Astrocyte (in vitro differentiated cells and primary cell): ENCODE data around the gene PHKA2. TPM values are rescaled to one million over a fixed set of nuclear protein-coding genes. Genes with fewer than 3 reads are reported as not detected.

ENCODE experiments used
- DNase-seq: peaks from one replicate; pipeline ENCODE4 v3.0.0-alpha.2; 2010; ENCODE audit warnings: low read depth
- FAIRE-seq: peaks from 2 replicates; lab custom pipeline; 2011; peaks lifted over from hg19 to GRCh38; lab: Jason Lieb, UNC
- H2AFZ ChIP-seq: 2 replicates; pipeline ENCODE4 v1.6.0; 2012; ENCODE audit warnings: low read depth, low read length, inconsistent platforms
- H3K27ac ChIP-seq: 2 replicates; pipeline ENCODE4 v1.5.1; 2011; ENCODE audit warnings: low read depth, low read length, inconsistent platforms
- H3K27me3 ChIP-seq: 2 replicates; pipeline ENCODE4 v1.6.0; 2011; ENCODE audit warnings: low read length, inconsistent platforms; ENCODE audit not compliant: insufficient read depth
- H3K36me3 ChIP-seq: 2 replicates; pipeline ENCODE4 v1.5.1; 2011; ENCODE audit warnings: low read length, inconsistent platforms; ENCODE audit not compliant: insufficient read depth
- H3K4me1 ChIP-seq: 2 replicates; pipeline ENCODE4 v1.5.1; 2011; ENCODE audit warnings: low read length, inconsistent platforms; ENCODE audit not compliant: insufficient read depth
- H3K4me2 ChIP-seq: 2 replicates; pipeline ENCODE4 v1.6.0; 2012; ENCODE audit warnings: low read length, inconsistent platforms
- H3K4me3 ChIP-seq: 2 replicates; pipeline ENCODE4 v1.5.1; 2011; ENCODE audit warnings: low read depth, mild to moderate bottlenecking, low read length, inconsistent platforms; ENCODE audit not compliant: insufficient read depth
- H3K79me2 ChIP-seq: 2 replicates; pipeline ENCODE4 v1.6.0; 2012; ENCODE audit warnings: mild to moderate bottlenecking, low read length, inconsistent platforms; ENCODE audit not compliant: insufficient read depth
- H3K9ac ChIP-seq: 2 replicates; pipeline ENCODE4 v1.6.0; 2012; ENCODE audit warnings: mild to moderate bottlenecking, low read length, inconsistent platforms
- H3K9me3 ChIP-seq: 2 replicates; pipeline ENCODE4 v1.5.1; 2012; ENCODE audit warnings: low read depth, mild to moderate bottlenecking, low read length, inconsistent platforms; ENCODE audit not compliant: insufficient read depth
- H4K20me1 ChIP-seq: 2 replicates; pipeline ENCODE4 v1.6.0; 2012; ENCODE audit warnings: low read length, inconsistent platforms; ENCODE audit not compliant: insufficient read depth
- H3K27ac Mint-ChIP-seq: one replicate; pipeline ENCODE4 v1.8.0; 2021; ENCODE audit warnings: mild to moderate bottlenecking, mixed read lengths; ENCODE audit not compliant: unreplicated experiment
- H3K27me3 Mint-ChIP-seq: one replicate; pipeline ENCODE4 v1.8.0; 2021; ENCODE audit warnings: low read depth, mixed read lengths; ENCODE audit not compliant: unreplicated experiment
- H3K36me3 Mint-ChIP-seq: one replicate; pipeline ENCODE4 v1.8.0; 2021; ENCODE audit warnings: low read depth, mixed read lengths; ENCODE audit not compliant: unreplicated experiment
- H3K4me1 Mint-ChIP-seq: one replicate; pipeline ENCODE4 v1.8.0; 2021; ENCODE audit warnings: low read depth, mixed read lengths; ENCODE audit not compliant: unreplicated experiment
- H3K4me3 Mint-ChIP-seq: one replicate; pipeline ENCODE4 v1.8.0; 2021; ENCODE audit warnings: mild to moderate bottlenecking, moderate library complexity, mixed read lengths; ENCODE audit not compliant: unreplicated experiment
- H3K9me3 Mint-ChIP-seq: one replicate; pipeline ENCODE4 v1.8.0; 2021; ENCODE audit warnings: mild to moderate bottlenecking, mixed read lengths; ENCODE audit not compliant: unreplicated experiment
- CTCF ChIP-seq: IDR thresholded peaks from 2 replicates; pipeline ENCODE4 v1.5.1; 2011; ENCODE audit warnings: low read depth, mild to moderate bottlenecking, inconsistent platforms, low read length, moderate library complexity; ENCODE audit not compliant: insufficient read depth
- EZH2 ChIP-seq: IDR thresholded peaks from 2 replicates; pipeline ENCODE4 v1.6.1; 2012; ENCODE audit warnings: mild to moderate bottlenecking, low read length, inconsistent platforms; ENCODE audit not compliant: insufficient read depth
- total RNA-seq: library from RNA; stranded (reverse); gene quantifications from 2 replicates; pipeline ENCODE4 v1.2.1, GENCODE V29; 2021

PHKA2 gene
- total RNA-seq, 1 donor from 2014 or later, result 12.4 TPM

- no peak overlapping the region for H3K4me2 ChIP-seq
- no peak overlapping the region for H2AFZ ChIP-seq
- H3K4me3 ChIP-seq, result no peak overlapping the region
- Mint-ChIP-seq H3K4me3 (no peak overlapping the region), H3K27me3 (no peaks in the 10 kb centered on the region), H3K9me3 (no peaks in the 10 kb centered on the region), H3K36me3 (no peaks in the 10 kb centered on the region), H3K4me1 (peaks cover 8% of the 10 kb centered on the region), H3K27ac (no peak overlapping the region)
- H3K9me3 ChIP-seq, result no peaks in the 10 kb centered on the region
- TF ChIP-seq EZH2 (no peak), CTCF (no peak)
- FAIRE-seq (peak; percentile 37), DNase-seq (no peak)
- no peaks in the 10 kb centered on the region for H3K36me3 ChIP-seq
- no peaks in the 10 kb centered on the region for H3K27me3 ChIP-seq
- no peaks in the 10 kb centered on the region for H3K79me2 ChIP-seq
- no peak overlapping the region for H3K27ac ChIP-seq
- no peaks in the 10 kb centered on the region for H4K20me1 ChIP-seq
- no peak overlapping the region for H3K9ac ChIP-seq
- H3K4me1 ChIP-seq, result peaks cover 6% of the 10 kb centered on the region
Observed at GRCh38 chrX:18998653-18999052, 14.7 kb upstream of the PHKA2 start.

- FAIRE-seq, result no peak
- Mint-ChIP-seq H3K36me3 (no peaks in the 10 kb centered on the region), H3K4me3 (no peak overlapping the region), H3K27me3 (no peaks in the 10 kb centered on the region), H3K4me1 (peaks cover 8% of the 10 kb centered on the region), H3K9me3 (no peaks in the 10 kb centered on the region), H3K27ac (no peak overlapping the region)
- TF ChIP-seq CTCF (no peak), EZH2 (no peak)
- no peaks in the 10 kb centered on the region for H3K9me3 ChIP-seq
- H3K27me3 ChIP-seq, result no peaks in the 10 kb centered on the region
- no peaks in the 10 kb centered on the region for H4K20me1 ChIP-seq
- no peak overlapping the region for H3K4me3 ChIP-seq
- no peaks in the 10 kb centered on the region for H3K79me2 ChIP-seq
- no peak overlapping the region for H3K27ac ChIP-seq
- no peak for DNase-seq
- H3K36me3 ChIP-seq, result no peaks in the 10 kb centered on the region
- H3K9ac ChIP-seq, result no peak overlapping the region
- H3K4me1 ChIP-seq, result peaks cover 6% of the 10 kb centered on the region
- no peak overlapping the region for H3K4me2 ChIP-seq
- H2AFZ ChIP-seq, result no peak overlapping the region
Observed at GRCh38 chrX:18997916-18998315, 14.0 kb upstream of the PHKA2 start.

- Mint-ChIP-seq H3K36me3 (no peaks in the 10 kb centered on the region), H3K27ac (no peak overlapping the region), H3K9me3 (no peaks in the 10 kb centered on the region), H3K4me1 (peaks cover 8% of the 10 kb centered on the region), H3K27me3 (no peaks in the 10 kb centered on the region), H3K4me3 (no peak overlapping the region)
- DNase-seq (no peak), FAIRE-seq (no peak)
- Histone ChIP-seq H3K9me3 (no peaks in the 10 kb centered on the region), H2AFZ (no peak overlapping the region), H3K4me1 (peaks cover 6% of the 10 kb centered on the region), H4K20me1 (no peaks in the 10 kb centered on the region), H3K4me2 (no peak overlapping the region), H3K36me3 (no peaks in the 10 kb centered on the region), H3K27me3 (no peaks in the 10 kb centered on the region), H3K79me2 (no peaks in the 10 kb centered on the region), H3K27ac (no peak overlapping the region), H3K4me3 (no peak overlapping the region), H3K9ac (no peak overlapping the region)
- TF ChIP-seq CTCF (no peak), EZH2 (no peak)
Observed at GRCh38 chrX:18996536-18996935, 12.6 kb upstream of the PHKA2 start.
